ENCODE results near the gene SLC6A3.
A peak's percentile ranks its signal among the peaks of the same experiment; 100 is the strongest.

The SLC6A3 gene

GRCh38 chr5:1392801-1393565 lies 52.3 kb downstream of the SLC6A3 start:
- Histone ChIP-seq H3K27me3 (ENCODE audit: insufficient read depth, low read length) (no peaks in the 10 kb centered on the region), H2AK5ac (ENCODE audit: low read length) (no peak overlapping the region), H3K23ac (ENCODE audit: low read length) (no peak overlapping the region), H3K4me1 (ENCODE audit: control insufficient read depth in 1 of 2, insufficient read depth in 2 of 2, low read length in 2 of 2) (no peaks in the 10 kb centered on the region), H3K27ac (ENCODE audit: low read depth, low read length) (no peak overlapping the region), H3K9me3 (ENCODE audit: insufficient read depth, low read depth, low read length) (peaks cover 2% of the 10 kb centered on the region), H3K79me1 (ENCODE audit: low read length) (no peaks in the 10 kb centered on the region), H3K36me3 (ENCODE audit: control insufficient read depth in 1 of 2, insufficient read depth in 2 of 2, low read length in 2 of 2) (no peaks in the 10 kb centered on the region), H3K14ac (ENCODE audit: low read length) (no peak overlapping the region), H3K9ac (ENCODE audit: low read length) (no peak overlapping the region), H2BK120ac (ENCODE audit: insufficient read depth, low read length, poor library complexity) (no peak overlapping the region), H3K79me2 (ENCODE audit: control insufficient read depth, insufficient read depth, low read length, poor library complexity) (no peaks in the 10 kb centered on the region), H2BK5ac (ENCODE audit: low read depth, low read length, poor library complexity) (no peak overlapping the region), H4K12ac (ENCODE audit: low read depth, low read length) (no peak overlapping the region), H4K8ac (ENCODE audit: low read depth, low read length) (no peak overlapping the region), H3K4ac (ENCODE audit: low read depth, low read length) (no peak overlapping the region), H4K91ac (ENCODE audit: low read depth, low read length) (no peak overlapping the region), H3K18ac (ENCODE audit: low read length) (no peak overlapping the region), H3K4me2 (ENCODE audit: low read length) (no peak overlapping the region), H2AFZ (ENCODE audit: insufficient read depth, low read length, poor library complexity) (no peak overlapping the region), H3K4me3 (ENCODE audit: low read depth, low read length) (peak overlapping the region; percentile 12), H2BK12ac (ENCODE audit: low read length) (no peak overlapping the region)
- DNase-seq: no peak
- no CpG with 5 or more reads among the region's 22 CpGs for WGBS (ENCODE audit: extremely low coverage, insufficient coverage, insufficient read length)

- Histone ChIP-seq H3K4me2 (ENCODE audit: low read length) (no peak overlapping the region), H3K27me3 (ENCODE audit: insufficient read depth, low read length) (peaks cover 2% of the 10 kb centered on the region), H3K9me3 (ENCODE audit: insufficient read depth, low read depth, low read length) (peaks cover 2% of the 10 kb centered on the region), H3K4ac (ENCODE audit: low read depth, low read length) (no peak overlapping the region), H3K4me3 (ENCODE audit: low read depth, low read length) (no peak overlapping the region), H3K79me2 (ENCODE audit: control insufficient read depth, insufficient read depth, low read length, poor library complexity) (no peaks in the 10 kb centered on the region), H3K23ac (ENCODE audit: low read length) (no peak overlapping the region), H2BK120ac (ENCODE audit: insufficient read depth, low read length, poor library complexity) (no peak overlapping the region), H2BK5ac (ENCODE audit: low read depth, low read length, poor library complexity) (no peak overlapping the region), H3K14ac (ENCODE audit: low read length) (no peak overlapping the region), H3K36me3 (ENCODE audit: control insufficient read depth in 1 of 2, insufficient read depth in 2 of 2, low read length in 2 of 2) (no peaks in the 10 kb centered on the region), H2AK5ac (ENCODE audit: low read length) (no peak overlapping the region), H3K18ac (ENCODE audit: low read length) (no peak overlapping the region), H3K27ac (ENCODE audit: low read depth, low read length) (no peak overlapping the region), H4K91ac (ENCODE audit: low read depth, low read length) (no peak overlapping the region), H3K4me1 (ENCODE audit: control insufficient read depth in 1 of 2, insufficient read depth in 2 of 2, low read length in 2 of 2) (no peaks in the 10 kb centered on the region), H3K79me1 (ENCODE audit: low read length) (no peaks in the 10 kb centered on the region), H2AFZ (ENCODE audit: insufficient read depth, low read length, poor library complexity) (no peak overlapping the region), H2BK12ac (ENCODE audit: low read length) (no peak overlapping the region), H4K12ac (ENCODE audit: low read depth, low read length) (no peak overlapping the region), H3K9ac (ENCODE audit: low read length) (no peak overlapping the region), H4K8ac (ENCODE audit: low read depth, low read length) (no peak overlapping the region)
- DNase-seq: no peak
- WGBS (ENCODE audit: extremely low coverage, insufficient coverage, insufficient read length): no CpG with 5 or more reads among the region's 11 CpGs
Measured at GRCh38 chr5:1392261-1392660, 53.0 kb downstream of the SLC6A3 start.

GRCh38 chr5:1391691-1392090 lies 53.5 kb downstream of the SLC6A3 start:
- Histone ChIP-seq H3K18ac (ENCODE audit: low read length) (no peak overlapping the region), H2AFZ (ENCODE audit: insufficient read depth, low read length, poor library complexity) (no peak overlapping the region)
- WGBS (ENCODE audit: extremely low coverage, insufficient coverage, insufficient read length): no CpG with 5 or more reads among the region's 11 CpGs

GRCh38 chr5:1390861-1391600 lies 54.2 kb downstream of the SLC6A3 start:
- no CpG with 5 or more reads among the region's 21 CpGs for WGBS (ENCODE audit: extremely low coverage, insufficient coverage, insufficient read length)
- Histone ChIP-seq H3K23ac (ENCODE audit: low read length) (no peak overlapping the region), H3K18ac (ENCODE audit: low read length) (no peak overlapping the region), H3K79me2 (ENCODE audit: control insufficient read depth, insufficient read depth, low read length, poor library complexity) (no peaks in the 10 kb centered on the region), H4K12ac (ENCODE audit: low read depth, low read length) (no peak overlapping the region), H3K4ac (ENCODE audit: low read depth, low read length) (no peak overlapping the region), H2BK120ac (ENCODE audit: insufficient read depth, low read length, poor library complexity) (no peak overlapping the region), H4K91ac (ENCODE audit: low read depth, low read length) (no peak overlapping the region), H3K9me3 (ENCODE audit: insufficient read depth, low read depth, low read length) (peaks cover 5% of the 10 kb centered on the region), H3K27me3 (ENCODE audit: insufficient read depth, low read length) (peaks cover 14% of the 10 kb centered on the region), H3K79me1 (ENCODE audit: low read length) (peaks cover 2% of the 10 kb centered on the region), H3K9ac (ENCODE audit: low read length) (no peak overlapping the region), H3K4me1 (ENCODE audit: control insufficient read depth in 1 of 2, insufficient read depth in 2 of 2, low read length in 2 of 2) (peaks cover 0 to 6% of the 10 kb centered on the region in 2 experiments), H2AFZ (ENCODE audit: insufficient read depth, low read length, poor library complexity) (no peak overlapping the region), H3K36me3 (ENCODE audit: control insufficient read depth in 1 of 2, insufficient read depth in 2 of 2, low read length in 2 of 2) (no peaks in the 10 kb centered on the region), H2BK12ac (ENCODE audit: low read length) (no peak overlapping the region), H3K27ac (ENCODE audit: low read depth, low read length) (no peak overlapping the region), H2AK5ac (ENCODE audit: low read length) (no peak overlapping the region), H2BK5ac (ENCODE audit: low read depth, low read length, poor library complexity) (no peak overlapping the region), H3K4me3 (ENCODE audit: low read depth, low read length) (no peak overlapping the region), H4K8ac (ENCODE audit: low read depth, low read length) (no peak overlapping the region), H3K14ac (ENCODE audit: low read length) (no peak overlapping the region), H3K4me2 (ENCODE audit: low read length) (no peak overlapping the region)
- no peak for DNase-seq

More at GRCh38 chr5:1391691-1392090, 53.5 kb downstream of the SLC6A3 start:
- Histone ChIP-seq H3K79me1 (ENCODE audit: low read length) (no peaks in the 10 kb centered on the region), H3K79me2 (ENCODE audit: control insufficient read depth, insufficient read depth, low read length, poor library complexity) (no peaks in the 10 kb centered on the region), H3K14ac (ENCODE audit: low read length) (no peak overlapping the region), H3K4me1 (ENCODE audit: control insufficient read depth in 1 of 2, insufficient read depth in 2 of 2, low read length in 2 of 2) (no peaks in the 10 kb centered on the region), H3K23ac (ENCODE audit: low read length) (no peak overlapping the region), H2BK120ac (ENCODE audit: insufficient read depth, low read length, poor library complexity) (no peak overlapping the region), H4K8ac (ENCODE audit: low read depth, low read length) (no peak overlapping the region), H3K27me3 (ENCODE audit: insufficient read depth, low read length) (peaks cover 8% of the 10 kb centered on the region), H3K9ac (ENCODE audit: low read length) (no peak overlapping the region), H2BK12ac (ENCODE audit: low read length) (no peak overlapping the region), H3K27ac (ENCODE audit: low read depth, low read length) (no peak overlapping the region), H2BK5ac (ENCODE audit: low read depth, low read length, poor library complexity) (no peak overlapping the region), H3K4ac (ENCODE audit: low read depth, low read length) (no peak overlapping the region), H3K4me2 (ENCODE audit: low read length) (no peak overlapping the region), H4K91ac (ENCODE audit: low read depth, low read length) (no peak overlapping the region), H3K36me3 (ENCODE audit: control insufficient read depth in 1 of 2, insufficient read depth in 2 of 2, low read length in 2 of 2) (no peaks in the 10 kb centered on the region), H4K12ac (ENCODE audit: low read depth, low read length) (no peak overlapping the region), H3K4me3 (ENCODE audit: low read depth, low read length) (no peak overlapping the region), H3K9me3 (ENCODE audit: insufficient read depth, low read depth, low read length) (peaks cover 5% of the 10 kb centered on the region), H2AK5ac (ENCODE audit: low read length) (no peak overlapping the region)
- no peak for DNase-seq
